Measurements from ENCODE around the gene CLRN3.

CLRN3 gene, protein sequence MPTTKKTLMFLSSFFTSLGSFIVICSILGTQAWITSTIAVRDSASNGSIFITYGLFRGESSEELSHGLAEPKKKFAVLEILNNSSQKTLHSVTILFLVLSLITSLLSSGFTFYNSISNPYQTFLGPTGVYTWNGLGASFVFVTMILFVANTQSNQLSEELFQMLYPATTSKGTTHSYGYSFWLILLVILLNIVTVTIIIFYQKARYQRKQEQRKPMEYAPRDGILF

DNA sequence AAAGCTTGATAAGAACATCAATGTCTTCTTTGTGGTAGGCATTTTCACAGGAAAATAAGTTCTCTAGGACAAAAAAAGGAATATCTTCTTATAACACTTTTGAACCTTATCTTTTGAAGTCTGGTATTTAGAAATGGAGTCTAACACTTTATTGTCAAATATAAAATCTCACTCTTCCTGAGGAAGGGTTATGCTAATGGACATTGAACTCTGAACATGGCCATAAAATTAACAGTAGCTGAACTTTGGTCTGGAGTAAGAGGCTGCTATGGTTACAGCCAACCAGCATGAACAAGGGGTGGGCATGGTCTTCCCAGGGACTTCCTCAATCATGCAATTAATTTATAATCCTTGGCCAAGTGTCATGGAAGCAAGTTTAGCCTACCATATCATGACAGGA is at the start of gene CLRN3:
CLRN3 (minus strand) TSS at position 199 of the 400 bp plus-strand sequence; CDS start at position 42, 157 bp downstream.
- DNase-seq = peak; percentile 78

DNA sequence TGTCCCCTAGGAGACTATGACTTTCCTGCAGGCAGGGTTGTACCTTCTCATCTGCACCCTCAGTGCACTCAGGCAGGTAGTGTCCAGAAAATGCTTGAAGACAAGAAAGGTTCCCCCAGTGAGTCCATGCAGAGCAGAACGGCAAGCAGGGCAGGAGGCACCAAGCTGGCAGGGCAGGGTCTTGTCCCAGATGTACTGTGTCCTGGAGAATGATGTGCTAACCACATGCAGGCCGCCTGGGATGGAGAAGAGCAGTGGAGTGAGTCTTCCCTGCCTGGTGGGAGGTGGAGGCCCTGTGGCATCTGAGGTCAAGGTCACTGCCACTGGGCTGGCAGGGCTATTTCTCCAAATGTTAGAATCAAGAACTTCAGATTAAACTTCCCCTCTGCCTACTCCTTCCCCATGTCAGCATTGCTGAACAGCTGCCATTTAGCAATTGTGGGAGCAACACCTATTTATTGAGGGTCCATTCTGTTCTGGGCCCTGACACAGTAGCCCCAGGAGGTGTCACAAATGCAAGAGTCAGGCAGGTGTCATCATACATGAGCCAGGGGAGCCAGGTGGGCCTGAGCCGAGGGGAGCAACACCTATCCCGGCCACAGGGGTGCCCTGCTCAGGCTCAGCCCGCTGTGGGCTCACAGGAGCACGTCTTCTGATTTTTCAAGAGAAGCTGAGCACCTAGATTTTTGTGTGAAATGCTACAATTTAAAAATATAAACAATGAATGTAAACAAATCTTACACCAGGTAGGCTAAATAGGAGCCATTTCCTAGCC is 48.3 kb upstream of the CLRN3 start:
- no peak for DNase-seq

DNA sequence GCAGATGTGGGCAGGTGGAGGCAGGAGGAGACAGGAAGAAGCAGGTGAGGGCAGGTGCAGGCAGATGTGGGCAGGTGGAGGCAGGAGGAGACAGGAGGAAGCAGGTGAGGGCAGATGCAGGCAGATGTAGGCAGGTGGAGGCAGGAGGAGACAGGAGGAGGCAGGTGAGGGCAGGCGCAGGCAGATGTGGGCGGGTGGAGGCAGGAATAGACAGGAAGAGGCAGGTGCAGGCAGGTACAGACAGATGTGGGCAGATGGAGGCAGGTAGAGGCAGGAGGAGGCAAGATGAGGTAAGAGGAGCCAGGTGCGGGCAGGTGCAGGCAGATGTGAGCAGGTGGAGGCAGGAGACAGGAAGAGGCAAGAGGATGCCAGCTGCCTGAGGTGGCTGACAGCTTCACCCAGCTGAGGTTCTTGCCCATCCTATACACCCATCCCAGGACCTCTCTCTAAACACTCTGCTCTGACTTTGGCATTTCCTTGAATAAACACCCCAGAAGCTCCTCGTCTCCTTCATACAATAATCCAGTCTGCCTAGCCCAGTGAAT is 47.1 kb upstream of the CLRN3 start:
- no peak for DNase-seq

DNA sequence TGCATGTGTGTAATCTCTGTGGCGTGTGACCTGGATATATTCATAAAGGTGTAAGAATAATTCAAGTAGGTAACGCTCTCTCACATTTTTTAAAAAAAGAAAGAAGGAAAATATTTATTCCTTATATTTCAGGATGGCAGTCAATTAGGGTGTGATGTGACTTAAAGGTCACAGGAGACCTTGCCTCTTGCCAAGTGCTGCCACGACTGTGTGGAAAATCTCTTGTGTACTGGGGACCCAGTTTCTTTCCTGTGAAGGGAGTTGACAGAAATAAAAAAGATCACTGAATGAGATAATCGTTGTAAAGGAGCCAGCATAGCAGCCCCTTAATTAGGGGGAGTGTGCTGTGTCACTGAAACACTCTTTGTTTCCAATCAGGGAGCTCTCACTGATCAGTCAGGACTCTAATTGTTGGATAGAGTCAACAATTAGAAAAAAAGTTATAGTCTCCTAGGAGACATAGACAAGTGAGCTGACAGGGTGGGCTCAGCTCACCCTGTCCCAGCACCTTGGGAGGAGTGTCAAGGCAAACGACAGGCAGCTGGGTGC is 45.2 kb upstream of the CLRN3 start:
- DNase-seq = no peak

DNA sequence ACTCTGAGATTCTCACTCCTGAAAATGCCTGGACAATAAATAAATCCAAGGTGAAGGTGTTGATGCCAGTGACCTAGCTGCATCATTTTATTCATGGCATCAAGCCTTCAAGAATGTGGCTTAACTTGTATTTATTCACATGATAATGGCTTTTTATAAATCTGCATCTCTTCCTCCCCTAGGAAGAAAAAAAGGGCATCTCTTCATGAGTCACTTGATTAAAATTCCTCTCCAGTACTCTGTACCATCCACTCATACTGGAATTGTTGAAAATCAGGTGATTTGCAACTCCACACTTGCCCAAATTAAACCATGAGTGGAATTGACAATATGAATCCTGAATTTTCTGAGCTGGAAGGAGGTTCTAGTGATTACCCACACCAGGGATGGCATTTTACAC is 44.3 kb upstream of the CLRN3 start:
- no peak for DNase-seq

DNA sequence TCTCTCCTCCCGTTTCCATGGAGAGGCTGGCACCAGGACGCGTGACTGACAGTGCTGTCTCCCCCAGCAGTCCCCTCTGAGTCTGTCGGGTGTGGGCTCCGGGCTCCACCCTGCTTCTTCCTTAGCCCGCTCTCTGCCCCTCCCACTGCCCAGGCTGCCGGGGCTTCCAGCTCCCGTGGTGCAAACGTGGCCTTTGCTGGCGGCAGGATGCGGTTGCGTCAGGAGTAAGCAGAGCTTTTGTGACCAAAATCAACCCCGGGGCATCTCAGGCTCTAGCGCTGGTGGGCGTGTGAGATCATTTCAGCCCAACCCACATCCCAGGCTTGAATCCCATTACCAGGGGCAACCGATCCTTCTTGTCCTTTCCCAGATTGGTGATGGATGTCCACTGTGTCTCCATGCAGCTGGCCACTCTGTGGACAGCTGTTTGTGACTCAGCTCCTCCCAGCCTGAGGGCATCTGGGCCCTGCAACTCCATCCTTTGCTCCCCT is 42.4 kb upstream of the CLRN3 start:
- no peak for DNase-seq

DNA sequence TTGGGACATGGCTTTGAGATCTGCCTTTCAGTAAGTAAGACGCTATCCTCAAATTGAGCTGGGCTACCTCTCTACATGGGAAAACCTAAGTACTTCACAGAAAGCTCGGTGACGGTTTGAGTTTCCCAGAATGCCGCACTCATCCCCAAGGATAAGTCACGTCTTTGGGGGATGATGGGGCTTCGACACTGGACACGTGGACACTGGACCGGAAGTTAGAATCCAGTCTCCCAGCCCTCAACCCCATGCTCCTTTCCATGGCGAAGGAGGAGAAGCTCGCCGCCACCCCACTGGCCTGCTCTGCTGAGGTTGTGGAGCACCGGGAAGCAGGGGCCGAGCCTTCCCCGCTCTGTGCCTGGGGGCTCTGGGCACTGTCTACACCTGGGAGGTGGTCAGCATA is 41.6 kb upstream of the CLRN3 start:
- DNase-seq = no peak

DNA sequence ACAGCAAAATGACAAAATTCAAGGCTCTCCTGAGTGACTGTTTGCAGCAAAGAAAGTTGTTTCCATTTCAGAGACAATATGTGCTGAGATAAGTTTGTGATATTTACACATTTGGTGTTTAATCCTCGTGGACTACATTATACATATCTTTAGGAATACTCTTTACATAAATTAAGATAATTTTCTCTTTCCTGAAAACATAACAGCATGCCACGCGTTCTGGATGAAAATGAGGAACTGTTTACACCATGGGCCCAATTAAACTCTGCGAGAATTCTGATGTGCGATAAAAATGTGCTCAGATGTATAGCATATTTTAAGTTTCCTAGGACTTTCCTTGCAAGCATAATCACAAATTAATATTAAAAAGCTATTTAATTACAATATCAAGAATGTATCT is 40.5 kb upstream of the CLRN3 start:
- no peak for DNase-seq

DNA sequence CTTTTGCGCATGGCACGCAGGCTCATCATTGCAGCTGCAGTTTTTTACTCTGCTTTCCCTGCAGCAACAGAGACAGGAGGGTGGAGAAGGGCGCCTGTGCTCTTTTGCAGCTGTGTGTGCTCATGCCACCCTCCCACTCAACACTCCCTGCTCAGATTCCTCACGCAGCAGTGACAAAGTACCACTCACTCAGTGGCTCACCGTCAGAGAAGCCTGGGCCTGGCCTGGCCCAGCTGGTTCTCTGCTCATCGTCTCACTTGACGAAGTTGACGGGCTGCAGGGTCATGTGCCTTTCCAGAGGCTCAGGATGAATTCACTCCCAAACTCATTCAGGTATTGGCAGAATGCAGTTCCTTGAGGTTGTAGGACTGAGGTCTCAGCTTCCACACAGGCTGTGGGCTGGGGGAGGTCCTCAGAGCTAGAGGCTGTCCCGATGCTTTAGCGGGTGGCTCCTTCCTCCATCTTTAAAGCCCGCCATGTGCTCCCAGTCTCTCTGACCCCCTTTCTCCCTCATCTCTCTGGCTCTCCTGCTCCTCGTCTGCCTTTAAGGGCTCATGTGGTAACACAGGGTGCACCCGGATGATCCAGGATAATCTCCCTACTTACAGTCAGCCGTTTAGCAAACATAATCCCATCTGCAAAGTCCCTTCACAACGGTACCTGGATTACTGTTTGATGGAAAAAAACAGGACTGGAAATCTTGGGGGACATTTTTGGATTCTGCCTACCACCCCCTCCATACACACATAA is 40.0 kb upstream of the CLRN3 start:
- DNase-seq = no peak

DNA sequence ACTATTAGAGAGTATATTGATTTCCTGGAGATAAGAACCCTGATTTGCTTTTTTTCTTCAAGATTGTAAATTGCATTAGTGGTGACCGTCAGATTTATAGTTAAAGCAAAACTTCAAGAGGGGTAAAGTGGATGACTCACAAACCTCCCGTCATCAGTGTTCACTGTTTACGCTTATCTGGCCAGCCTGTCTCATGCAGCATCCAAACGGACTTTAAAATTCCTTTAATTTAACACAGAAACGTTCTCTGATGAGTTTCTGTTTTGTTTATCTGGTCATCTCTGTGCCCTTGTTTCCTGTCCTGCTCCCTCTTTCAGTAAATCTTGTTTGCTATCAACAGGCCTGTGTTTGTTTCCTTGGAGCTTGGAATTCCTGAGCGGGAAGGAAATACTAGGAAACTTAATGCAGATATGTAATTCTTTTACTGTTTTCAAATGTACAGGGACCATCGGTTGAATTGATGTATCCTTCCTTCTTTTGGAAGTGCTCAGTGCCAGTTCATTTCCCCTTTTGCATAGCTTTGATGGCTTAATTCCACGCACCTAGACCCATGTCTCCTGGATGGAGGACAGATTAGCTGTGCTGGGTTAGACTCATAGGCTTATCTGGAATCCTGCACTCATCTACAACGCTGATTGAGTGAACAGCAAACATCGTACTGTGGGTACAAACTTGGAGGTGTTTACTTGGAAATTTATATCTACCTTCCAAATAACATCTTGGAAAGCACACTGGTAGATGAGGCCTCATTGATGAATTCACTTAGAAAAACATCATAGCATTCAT is 35.5 kb upstream of the CLRN3 start:
- peak; percentile 43 for DNase-seq

DNA sequence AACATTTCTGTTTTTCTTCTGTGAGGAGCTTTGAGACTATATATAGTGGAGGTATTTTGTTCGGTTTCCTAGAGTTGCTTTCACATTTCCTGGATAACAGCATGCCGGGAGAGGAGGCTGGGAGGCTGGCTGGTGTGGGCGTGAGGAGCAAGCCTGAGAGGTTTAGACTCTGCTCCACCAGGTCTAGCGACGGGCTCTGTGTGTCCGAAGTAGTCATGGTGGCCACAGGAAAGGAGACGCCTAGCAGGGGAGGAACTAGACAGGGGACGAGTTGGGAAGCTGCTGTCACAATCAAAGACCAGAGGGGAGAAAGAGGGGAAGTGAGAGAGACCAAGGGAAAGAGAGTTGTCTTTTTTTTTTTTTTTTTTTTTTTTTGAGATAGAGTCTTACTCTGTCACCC is 33.7 kb upstream of the CLRN3 start:
- no peak for DNase-seq

DNA sequence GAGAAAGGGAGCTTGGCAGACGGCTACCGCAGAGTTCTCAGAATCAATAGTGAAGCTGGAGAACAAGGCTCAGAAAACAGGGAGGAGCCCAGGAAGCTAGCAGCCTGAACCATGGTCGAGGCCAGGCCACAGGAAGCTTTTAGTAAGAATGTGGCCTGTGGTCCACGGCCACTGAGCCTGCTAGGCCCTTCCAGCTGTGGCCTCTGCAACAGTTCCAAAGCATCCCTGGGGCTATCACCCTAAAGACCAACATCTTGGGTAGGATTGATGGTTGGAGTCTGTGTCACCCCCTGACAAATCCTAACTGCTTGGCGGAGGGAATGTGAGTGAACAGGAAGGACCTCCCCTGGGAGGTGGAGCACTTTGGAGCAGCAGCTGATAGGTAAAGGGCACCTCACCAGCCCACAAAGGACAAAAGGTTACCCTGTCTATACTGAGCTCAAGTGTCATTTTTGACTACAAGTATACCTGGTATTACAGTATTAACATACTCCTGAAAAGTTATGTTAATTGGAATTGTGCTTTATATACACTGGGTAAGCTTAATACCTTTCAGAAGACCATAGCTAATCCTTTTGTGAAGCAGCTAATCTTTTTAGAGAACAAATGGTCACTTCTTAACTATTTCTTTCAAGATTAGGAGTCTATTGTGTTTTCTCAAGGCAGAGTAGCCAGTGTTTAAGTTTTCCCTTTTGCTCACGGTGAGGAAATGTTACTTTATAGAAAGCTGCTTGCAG is 32.9 kb upstream of the CLRN3 start:
- no peak for DNase-seq

DNA sequence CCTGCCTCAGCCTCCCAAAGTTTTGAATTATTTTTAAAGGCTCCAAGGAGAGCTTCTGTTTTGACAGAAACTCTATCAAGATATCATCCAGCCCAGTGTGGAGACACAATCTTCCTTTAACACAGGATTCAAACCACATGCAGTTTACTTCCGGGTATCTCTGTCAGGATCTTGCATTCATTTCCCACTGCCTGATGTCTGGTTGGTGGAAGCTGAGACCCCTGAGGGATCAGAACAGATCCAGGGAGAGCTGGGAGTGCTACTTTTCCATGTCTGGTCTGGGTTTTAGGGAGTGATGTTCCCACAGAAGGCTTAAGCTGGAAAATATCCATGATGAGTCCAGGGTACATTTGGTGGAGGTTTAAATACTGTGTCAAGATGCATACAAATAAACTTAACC is 30.9 kb upstream of the CLRN3 start:
- no peak for DNase-seq

DNA sequence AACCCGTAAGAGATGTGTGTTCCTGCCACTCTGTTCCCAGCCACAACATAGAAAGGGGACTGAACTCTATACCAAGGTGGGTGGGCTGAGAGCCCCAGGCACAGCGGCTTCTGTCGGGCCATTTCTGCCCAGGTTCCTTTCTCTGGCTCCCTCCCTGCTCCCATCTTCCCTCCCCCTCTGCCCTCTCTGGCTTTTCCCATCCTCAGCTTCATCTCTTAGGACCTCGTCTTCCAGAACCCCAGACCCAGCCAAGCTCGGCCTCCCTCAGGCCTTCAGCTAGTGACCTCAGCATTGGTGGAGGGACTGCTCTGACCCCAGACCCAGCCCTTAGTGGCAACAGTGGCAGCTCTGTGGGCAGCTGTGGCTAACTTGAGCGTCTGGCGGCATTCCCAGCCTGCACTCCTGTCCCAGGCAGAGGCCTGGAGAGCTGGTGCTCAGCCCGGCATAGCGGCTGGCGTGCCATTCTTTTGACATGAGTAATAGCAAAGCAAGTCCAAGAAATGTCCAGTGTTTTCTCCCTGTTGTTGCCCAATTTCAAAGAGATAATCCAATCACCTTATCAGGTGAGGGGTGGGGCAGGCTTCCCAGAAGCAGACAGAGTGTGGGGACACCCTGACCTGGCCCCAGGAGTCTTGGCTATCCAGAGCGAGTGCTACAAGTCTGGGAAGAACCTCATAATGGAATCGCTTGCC is 30.1 kb upstream of the CLRN3 start:
- DNase-seq = no peak

DNA sequence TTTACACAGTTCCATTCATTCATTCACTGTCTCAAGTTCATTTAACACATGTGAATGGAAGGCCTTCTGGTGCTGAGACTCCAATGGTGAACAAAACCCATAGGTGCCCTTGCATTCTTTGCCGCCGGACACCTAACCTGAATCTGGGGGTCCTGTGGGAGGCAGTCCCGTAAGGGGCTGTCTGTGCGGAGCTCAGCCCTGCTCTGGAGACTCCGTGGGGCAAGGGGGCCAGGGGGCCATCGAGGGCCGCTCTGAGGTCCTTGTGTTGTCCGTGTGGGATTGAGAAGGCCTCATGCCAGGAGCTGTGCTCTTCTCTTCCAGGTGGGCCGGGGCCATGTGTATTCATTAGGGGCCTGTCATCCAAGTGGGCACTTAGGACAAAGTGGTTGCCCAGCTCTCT is 29.5 kb upstream of the CLRN3 start:
- no peak for DNase-seq

DNA sequence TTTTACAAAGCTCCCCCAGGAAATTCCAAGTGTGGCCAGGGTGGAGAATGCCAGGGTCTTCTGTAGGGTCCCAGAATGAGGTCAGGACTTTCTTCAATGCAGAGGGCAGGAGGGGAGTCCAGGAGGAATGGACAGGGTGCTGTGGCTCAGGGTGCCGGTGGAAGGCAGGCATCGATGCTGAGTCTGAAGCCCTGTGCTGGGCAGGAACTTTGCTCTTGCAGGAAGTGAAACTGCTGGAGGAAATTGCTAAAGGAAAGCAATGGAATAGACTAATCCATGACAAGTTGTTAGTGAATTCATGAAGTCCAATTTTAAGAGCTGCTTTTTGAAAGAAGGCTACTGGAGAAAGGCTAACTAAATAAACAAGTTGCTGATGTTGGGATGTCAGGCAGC is 29.0 kb upstream of the CLRN3 start:
- no peak for DNase-seq

DNA sequence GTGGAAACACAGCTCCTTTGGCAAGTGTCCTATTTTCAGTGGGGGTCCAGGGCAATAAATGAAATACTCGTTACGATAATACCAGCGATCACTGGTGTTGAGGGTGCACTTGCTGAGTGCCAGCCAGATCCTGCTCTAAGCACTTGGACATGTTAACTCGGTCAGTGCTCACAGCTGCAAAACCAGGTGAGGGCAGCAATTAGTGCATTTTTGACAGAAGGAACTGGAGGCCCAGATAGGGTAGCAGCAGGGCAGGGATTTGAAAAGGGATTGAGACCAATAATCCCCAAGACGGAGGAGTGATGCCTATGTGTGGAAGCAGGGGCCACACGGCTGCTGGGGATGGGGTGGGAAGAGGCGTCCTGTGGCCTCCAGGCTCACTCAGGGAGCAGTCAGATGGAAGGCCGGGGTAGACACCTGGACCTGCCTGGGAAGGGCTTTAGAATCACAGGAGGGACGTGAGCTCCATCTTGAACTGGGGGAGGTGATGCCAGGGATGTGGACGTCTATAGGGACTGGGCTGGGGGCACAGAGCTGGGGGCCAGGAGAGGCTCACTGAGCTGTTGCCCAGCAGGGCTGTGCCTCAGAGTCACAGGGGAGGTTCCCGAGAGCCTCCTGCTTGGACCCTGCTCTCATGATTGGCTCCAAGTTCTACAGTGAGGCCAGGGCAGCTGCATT is 28.5 kb upstream of the CLRN3 start:
- DNase-seq = no peak

DNA sequence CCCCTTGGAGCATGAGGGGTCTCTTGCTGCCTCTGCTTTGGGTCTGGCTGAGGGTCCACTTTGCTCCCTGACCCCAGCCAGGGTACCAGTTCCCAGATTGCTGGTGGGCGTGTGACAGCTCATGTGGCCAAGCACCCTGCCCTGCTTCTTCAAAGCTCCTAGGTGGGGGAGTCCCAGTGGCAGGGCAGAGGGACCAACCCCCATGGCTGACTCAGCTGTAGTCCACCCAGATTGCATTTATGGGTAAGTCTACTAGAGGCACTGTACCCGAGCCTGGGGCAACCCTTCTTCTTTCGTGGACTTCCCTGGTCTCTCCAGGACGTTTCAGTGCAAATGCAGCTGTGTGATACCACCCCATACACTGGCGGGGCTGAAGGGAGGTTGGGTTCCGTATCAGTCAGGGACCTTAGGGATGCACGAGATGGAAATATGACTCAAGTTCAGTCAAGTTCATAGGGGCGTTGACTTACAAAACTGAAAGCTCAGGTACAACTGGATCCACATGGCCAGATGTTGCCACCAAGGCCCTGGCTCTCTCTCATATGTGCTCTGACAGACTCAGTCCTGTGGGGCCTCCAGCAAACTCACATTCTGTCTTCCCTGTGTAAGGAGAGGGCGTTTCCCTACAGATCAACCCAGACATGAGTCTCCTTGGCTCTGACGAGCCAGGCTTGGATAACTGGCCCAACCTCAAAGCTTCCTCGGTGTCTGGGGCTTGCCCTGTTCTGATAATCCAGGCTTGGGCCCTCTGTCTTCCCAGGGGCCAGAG is 27.7 kb upstream of the CLRN3 start:
- DNase-seq = no peak

DNA sequence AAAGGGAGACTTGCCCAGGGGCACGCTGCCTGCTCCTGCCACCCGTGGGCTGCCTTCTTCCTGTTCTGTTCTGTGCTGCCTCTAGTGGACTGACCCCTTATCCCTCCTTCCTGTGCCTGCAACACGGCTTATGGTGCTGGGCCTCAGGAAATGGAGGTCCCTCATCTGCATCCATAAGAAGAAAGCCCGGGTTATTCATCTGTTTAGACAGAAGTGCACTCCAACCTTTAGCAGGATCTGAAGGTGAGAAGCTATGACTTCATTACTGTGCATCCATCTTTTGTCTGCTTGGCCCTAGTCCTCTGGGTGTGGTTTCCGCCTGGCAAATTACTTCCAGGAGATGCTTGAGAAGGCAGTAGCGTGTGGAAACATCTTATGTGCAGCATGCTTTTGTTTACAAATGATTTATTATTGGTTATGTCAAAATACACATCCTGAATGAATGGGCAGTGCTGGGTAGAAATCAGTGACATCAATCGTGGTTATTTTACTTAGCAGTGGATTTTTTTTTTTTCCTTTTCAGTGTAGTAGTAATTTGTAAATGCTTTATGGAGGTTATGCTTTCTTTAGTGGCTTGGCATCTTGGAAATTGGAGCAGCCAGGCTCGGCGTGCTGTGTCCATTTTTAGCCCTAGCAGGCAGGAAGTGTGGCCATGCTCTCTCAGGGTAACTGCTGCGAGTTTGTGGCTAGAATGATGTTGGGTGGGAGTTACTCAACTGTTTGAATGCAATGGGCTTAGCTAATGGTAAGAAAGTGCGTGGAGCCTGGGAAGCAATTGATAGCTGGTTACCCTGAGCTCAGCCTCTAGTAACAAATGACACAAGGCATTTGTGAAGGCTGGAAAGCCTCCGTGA is 26.9 kb upstream of the CLRN3 start:
- no peak for DNase-seq
